Measurements from ENCODE around the gene APC2.

DNA sequence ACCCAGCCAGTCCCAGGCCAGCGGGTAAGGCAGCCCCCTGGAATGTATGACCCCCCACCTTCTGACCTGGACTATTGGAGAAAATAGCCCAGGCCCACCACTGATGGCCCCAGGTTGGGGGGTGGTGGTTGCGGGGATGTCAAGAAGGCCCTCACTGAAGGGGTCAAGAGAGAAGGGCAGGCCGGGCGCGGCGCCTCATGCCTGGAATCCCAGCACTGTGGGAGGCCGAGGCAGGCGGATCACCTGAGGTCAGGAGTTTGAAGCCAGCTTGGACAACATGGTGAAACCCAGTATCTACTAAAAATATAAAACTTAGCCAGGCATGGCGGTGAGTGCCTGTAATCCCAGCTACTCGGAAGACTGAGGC, 64.4 kb downstream of the APC2 start:
- TF ChIP-seq, protein P1, sequence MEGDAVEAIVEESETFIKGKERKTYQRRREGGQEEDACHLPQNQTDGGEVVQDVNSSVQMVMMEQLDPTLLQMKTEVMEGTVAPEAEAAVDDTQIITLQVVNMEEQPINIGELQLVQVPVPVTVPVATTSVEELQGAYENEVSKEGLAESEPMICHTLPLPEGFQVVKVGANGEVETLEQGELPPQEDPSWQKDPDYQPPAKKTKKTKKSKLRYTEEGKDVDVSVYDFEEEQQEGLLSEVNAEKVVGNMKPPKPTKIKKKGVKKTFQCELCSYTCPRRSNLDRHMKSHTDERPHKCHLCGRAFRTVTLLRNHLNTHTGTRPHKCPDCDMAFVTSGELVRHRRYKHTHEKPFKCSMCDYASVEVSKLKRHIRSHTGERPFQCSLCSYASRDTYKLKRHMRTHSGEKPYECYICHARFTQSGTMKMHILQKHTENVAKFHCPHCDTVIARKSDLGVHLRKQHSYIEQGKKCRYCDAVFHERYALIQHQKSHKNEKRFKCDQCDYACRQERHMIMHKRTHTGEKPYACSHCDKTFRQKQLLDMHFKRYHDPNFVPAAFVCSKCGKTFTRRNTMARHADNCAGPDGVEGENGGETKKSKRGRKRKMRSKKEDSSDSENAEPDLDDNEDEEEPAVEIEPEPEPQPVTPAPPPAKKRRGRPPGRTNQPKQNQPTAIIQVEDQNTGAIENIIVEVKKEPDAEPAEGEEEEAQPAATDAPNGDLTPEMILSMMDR (optimal IDR thresholded peaks at IDR 0.05 in 1 of 3, IDR thresholded peaks at IDR 0.05 in 1 of 3, conservative IDR thresholded peaks at IDR 0.05 in 1 of 3; ENCODE audit: extremely low read depth in 1 of 3, insufficient read depth in 2 of 3, low read length in 3 of 3), result no peak
- no peak for TF ChIP-seq EZH2 (IDR thresholded peaks at IDR 0.05; ENCODE audit: low read length)
